Mammary epithelial cell (primary cell): ENCODE results near the gene ABL1.

Experiments
- CTCF ChIP-seq, 2 donors: IDR thresholded peaks in 1 of 2; conservative IDR thresholded peaks in 1 of 2; 2 replicates each; pipeline ENCODE4 v1.5.1; 2011 to 2012; ENCODE audit warnings: inconsistent platforms in 2 of 2, low read length in 2 of 2, mild to moderate bottlenecking in 2 of 2, control low read depth in 1 of 2, low read depth in 1 of 2; ENCODE audit not compliant: insufficient read depth in 1 of 2; ENCODE audit errors: extremely low read depth in 1 of 2
- EZH2 ChIP-seq: IDR thresholded peaks from 2 replicates; pipeline ENCODE4 v1.6.1; 2012; ENCODE audit warnings: low read length, inconsistent platforms, borderline replicate concordance

- TF ChIP-seq EZH2 (no peak), CTCF (conservative IDR thresholded peaks at IDR 0.05 in 1 of 2, IDR thresholded peaks at IDR 0.05 in 1 of 2; ENCODE audit: extremely low read depth in 1 of 2, insufficient read depth in 1 of 2, low read depth in 1 of 2, low read length in 2 of 2) (no peak)
Observed at GRCh38 chr9:130908146-130908877, 73.3 kb downstream of the ABL1 start.
